GM21515 (cell line): ENCODE data around the gene OR4E1.
"Not testable (repeated sequence)": the region's sequence is repeated elsewhere in the genome, so short reads cannot be mapped to it uniquely, and the experiment has no call there.

ENCODE experiments used
- ATAC-seq: cut with Tn5 transposase; IDR thresholded peaks from one replicate; pipeline ENCODE4 v1.9.1; 2021; ENCODE audit not compliant: unreplicated experiment

OR4E1 gene, protein sequence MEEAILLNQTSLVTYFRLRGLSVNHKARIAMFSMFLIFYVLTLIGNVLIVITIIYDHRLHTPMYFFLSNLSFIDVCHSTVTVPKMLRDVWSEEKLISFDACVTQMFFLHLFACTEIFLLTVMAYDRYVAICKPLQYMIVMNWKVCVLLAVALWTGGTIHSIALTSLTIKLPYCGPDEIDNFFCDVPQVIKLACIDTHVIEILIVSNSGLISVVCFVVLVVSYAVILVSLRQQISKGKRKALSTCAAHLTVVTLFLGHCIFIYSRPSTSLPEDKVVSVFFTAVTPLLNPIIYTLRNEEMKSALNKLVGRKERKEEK

GRCh38 chr14:21673718-21674117 is at the start of gene OR4E1:
TSS of gene OR4E1 (minus strand) at chr14:21673818. CDS start at chr14:21670935, 2,883 bp downstream.
- no peak for ATAC-seq

- ATAC-seq = no peak
Observed at GRCh38 chr14:21721504-21721903, 47.9 kb upstream of the OR4E1 start.

DNA sequence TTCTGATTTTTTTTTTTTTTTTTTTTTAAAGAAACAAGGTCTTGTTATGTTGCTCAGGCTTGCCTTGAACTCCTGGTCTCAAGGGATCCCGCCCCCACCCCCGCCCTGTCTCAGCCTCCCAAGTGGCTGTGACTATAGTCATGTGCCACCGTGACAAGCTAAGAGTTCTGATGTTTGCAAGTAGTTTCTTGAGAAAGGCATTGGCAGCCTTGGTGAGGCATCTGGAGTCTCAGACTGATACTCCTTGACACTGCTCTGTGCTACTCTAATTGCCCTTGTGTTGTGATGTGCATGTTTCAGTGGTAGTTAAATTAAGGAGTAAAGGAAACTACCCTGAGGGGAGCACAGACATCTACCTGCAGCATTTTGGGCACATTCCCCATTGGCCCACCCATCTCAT is 46.2 kb upstream of the OR4E1 start:
- no peak for ATAC-seq

DNA sequence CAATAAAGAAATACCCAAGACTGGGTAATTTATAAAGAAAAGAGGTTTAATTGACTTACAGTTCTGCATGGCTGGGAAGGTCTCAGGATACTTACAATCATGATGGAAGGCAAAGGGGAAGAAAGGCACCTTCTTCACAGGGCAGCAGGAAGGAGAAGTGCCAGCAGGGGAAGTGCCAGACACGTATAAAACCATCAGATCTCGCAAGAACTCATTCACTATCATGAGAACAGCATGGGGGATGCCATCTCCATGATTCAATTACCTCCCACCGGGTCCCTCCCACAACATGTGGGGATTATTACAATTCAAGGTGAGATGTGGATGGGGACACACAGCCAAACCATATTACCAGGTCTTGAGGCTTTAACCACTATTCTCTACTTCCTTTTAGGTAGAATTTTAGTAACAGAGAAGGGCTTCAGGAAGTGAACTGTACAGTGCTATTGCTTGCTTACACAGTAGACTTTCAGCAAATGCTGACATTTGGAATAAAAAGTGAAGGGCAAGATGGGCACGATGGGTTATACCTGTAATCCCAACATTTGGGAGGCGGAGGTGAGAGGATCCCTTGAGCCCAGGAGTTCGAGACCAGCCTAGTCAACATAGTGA is 40.8 kb upstream of the OR4E1 start:
- ATAC-seq = no peak

DNA sequence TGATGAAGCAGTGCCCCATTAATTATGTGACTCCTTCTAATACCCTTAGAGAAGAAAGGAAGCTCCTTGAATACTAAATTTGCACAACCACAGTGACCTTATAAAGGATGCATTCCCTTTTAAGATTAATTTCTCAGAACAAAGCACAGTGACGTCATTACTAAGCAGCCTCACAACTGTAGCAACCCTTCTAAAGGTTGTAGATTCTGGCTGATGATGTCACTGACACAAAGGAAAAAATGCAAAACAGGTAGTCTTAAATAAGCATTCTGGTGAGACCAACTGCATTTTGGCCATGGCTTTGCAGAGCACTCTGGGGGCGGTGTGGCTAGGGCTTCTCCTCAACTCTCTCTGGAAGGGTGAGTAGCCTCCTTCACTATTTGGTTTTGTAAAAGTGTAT is 38.4 kb upstream of the OR4E1 start:
- no peak for ATAC-seq

- ATAC-seq = no peak
Observed at GRCh38 chr14:21711360-21711961, 37.8 kb upstream of the OR4E1 start.

GRCh38 chr14:21704338-21704737 is 30.7 kb upstream of the OR4E1 start:
- ATAC-seq = no peak

GRCh38 chr14:21703357-21704326 is 30.0 kb upstream of the OR4E1 start:
- no peak for ATAC-seq

GRCh38 chr14:21702316-21702715 is 28.7 kb upstream of the OR4E1 start:
- ATAC-seq = no peak

DNA sequence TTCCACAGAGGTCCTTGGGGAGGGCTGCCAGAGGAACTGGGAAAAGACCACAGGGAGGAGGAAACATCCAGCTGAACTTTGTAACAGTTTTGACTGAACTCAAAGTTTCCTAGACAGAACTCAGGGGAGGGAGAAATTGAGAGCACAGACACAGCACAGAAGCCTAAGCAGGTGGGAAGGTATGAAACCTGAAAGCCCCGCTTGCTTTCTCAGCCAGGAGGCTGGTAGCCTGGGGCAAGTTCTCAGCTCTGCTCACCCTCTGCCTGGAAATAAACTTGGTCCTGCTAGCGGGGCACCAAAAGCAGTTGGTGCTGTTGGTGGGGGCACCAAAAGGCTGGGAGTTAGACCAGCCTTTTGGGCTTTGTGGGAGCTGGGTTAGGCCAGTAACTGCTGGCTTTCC is 25.9 kb upstream of the OR4E1 start:
- ATAC-seq = no peak

DNA sequence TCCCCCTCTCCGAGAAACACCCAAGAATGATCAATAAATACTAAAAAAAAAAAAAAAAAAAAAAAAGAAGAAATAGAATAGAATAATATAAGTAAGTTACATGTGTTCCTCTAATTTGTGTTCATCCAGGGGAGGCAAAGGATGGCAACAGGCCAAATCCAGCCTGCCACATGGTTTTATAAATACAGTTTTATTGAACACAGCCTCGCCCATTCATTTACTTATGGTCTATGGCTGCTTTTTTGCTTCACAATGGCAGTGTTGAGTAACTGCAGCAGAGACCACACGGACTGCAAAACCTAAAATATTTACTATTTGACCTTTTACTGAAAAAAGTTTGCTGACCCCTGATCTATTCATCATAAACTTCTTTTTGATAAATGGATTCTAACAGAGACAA is 24.9 kb upstream of the OR4E1 start:
- ATAC-seq = not testable (repeated sequence)

- not testable (repeated sequence) for ATAC-seq
Observed at GRCh38 chr14:21697662-21698061, 24.0 kb upstream of the OR4E1 start.

DNA sequence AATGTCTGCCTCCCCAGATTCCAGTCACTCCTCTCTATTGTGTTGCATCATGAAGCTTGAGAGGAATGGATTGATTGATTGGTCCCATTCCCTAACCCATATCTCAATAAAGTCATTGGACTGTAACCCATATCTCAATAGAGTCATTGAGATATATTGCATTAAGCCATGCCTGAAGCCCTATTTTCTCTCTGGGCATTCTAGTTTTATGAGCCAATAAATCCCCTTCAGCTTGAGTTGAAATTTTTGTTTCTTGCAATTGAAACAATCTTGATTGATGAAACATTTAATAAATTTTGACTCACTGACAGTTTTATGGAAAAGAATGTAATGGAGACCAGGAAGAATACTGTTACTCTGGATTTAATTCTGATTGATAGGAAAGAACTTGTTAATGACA is 20.8 kb upstream of the OR4E1 start:
- no peak for ATAC-seq

- ATAC-seq = no peak
Observed at GRCh38 chr14:21686468-21686867, 12.8 kb upstream of the OR4E1 start.

GRCh38 chr14:21680072-21680471 is 6.5 kb upstream of the OR4E1 start:
- ATAC-seq = no peak

DNA sequence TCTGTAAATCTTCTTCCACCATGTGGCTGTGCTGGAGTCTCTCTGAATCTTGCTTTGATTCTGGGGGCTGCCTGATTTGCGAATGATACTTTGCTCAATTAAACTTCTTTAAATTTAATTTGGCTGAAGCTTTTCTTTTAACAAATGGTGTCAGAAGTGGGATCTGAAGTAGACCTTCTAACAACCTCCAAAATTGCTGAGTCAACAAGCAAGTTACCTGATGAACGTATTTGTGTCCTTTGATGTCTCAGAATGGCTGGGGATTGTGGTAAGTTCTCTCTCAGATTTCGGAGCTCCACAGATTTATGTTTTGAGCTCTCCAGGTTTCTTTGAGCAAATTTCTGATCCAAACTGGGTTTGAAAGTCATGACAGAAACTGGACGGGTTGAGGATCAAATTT is 1.9 kb upstream of the OR4E1 start:
- ATAC-seq = no peak

DNA sequence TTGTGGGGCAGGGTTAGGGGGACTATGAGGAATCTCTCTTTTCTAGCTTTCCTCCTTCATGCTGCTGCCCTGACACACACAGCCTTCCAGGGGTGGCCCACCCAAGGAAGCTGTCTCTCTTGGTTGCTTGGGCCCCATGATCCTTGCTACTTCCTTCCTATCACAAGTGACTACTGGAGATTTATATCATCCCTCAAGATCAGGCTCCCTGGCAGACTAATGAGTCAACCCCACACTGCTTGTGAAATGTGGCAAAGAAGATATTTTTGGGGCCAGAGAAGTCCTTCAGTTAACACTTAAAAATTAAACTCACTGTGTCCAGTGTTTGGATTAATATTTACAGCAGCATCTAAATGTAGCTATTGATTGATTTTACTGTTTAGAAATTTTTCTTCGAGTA is 1.5 kb downstream of the OR4E1 start:
- ATAC-seq = no peak

- no peak for ATAC-seq
Observed at GRCh38 chr14:21671371-21671770, 2.2 kb downstream of the OR4E1 start.

- ATAC-seq = no peak
Observed at GRCh38 chr14:21669284-21669683, 4.3 kb downstream of the OR4E1 start.

DNA sequence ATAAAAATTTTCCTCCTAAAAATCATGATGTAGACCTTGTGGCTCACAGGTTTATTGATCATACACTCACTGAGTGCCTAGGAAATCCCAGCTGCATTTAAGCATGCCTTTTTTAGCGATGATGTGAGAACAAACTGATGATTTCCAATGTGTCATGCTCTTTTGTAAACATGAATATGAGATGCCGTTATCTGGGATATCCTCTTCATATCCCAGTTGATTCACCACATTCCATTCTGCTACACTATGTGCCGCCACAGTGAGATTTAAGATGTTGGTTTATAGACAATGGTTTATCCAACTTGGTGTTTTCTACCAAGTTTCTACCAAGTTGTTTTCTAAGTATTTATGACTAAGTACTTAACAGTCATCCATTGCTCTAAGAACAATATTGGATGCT is 5.2 kb downstream of the OR4E1 start:
- ATAC-seq = no peak

- no peak for ATAC-seq
Observed at GRCh38 chr14:21656980-21657379, 16.6 kb downstream of the OR4E1 start.
